SK-N-SH treated with all-trans-retinoic acid at 6 μM for 48 hours (cell line): ENCODE data around the gene REM2.

Source experiments
- ATAC-seq: fragments of 200-7000 bp; cut with Tn5 transposase; 3 replicates; pipeline ENCODE4 v1.9.1; 2020; ENCODE audit warnings: mild to moderate bottlenecking, moderate library complexity
- ARNTL ChIP-seq: fragments of 450-650 bp; formaldehyde crosslinking; IDR thresholded peaks from 2 replicates; pipeline ENCODE4 v1.5.0; 2020; ENCODE audit warnings: low read depth, mild to moderate bottlenecking, moderate library complexity, borderline replicate concordance
- CREB5 ChIP-seq: fragments of 250-450 bp; sonication (Bioruptor Pico); IDR thresholded peaks from 2 replicates; pipeline ENCODE4 v1.5.1; 2020; ENCODE audit warnings: low read depth, mild to moderate bottlenecking, moderate library complexity
- CSDC2 ChIP-seq: fragments of 250-450 bp; sonication (Bioruptor Pico); IDR thresholded peaks from 2 replicates; pipeline ENCODE4 v1.5.0; 2020; ENCODE audit warnings: mild to moderate bottlenecking, moderate library complexity
- CSRNP3 ChIP-seq: fragments of 250-450 bp; sonication (Bioruptor Pico); IDR thresholded peaks from 2 replicates; pipeline ENCODE4 v1.5.1; 2021; ENCODE audit warnings: mild to moderate bottlenecking, moderate library complexity
- ESRRG ChIP-seq: fragments of 250-450 bp; sonication (Bioruptor Pico); IDR thresholded peaks from 2 replicates; pipeline ENCODE4 v1.6.1; 2021; ENCODE audit warnings: mild to moderate bottlenecking
- GLIS3 ChIP-seq: fragments of 250-450 bp; sonication (Bioruptor Pico); IDR thresholded peaks from 2 replicates; pipeline ENCODE4 v1.5.0; 2020; ENCODE audit warnings: mild to moderate bottlenecking, moderate library complexity
- ISL1 ChIP-seq: fragments of 250-450 bp; sonication (Bioruptor Pico); IDR thresholded peaks from 2 replicates; pipeline ENCODE4 v2.1.2; 2022; ENCODE audit warnings: mild to moderate bottlenecking, moderate library complexity
- OSR1 ChIP-seq: fragments of 250-450 bp; sonication (Bioruptor Pico); IDR thresholded peaks from 2 replicates; pipeline ENCODE4 v1.8.0; 2022; ENCODE audit warnings: moderate library complexity, mild to moderate bottlenecking, inconsistent platforms
- PATZ1 ChIP-seq: fragments of 250-450 bp; sonication (Bioruptor Pico); IDR thresholded peaks from 2 replicates; pipeline ENCODE4 v1.8.0; 2020; ENCODE audit warnings: mild to moderate bottlenecking, moderate library complexity, borderline replicate concordance
- PPARA ChIP-seq: fragments of 250-450 bp; sonication (Bioruptor Pico); IDR thresholded peaks from 2 replicates; pipeline ENCODE4 v1.5.0; 2020; ENCODE audit warnings: mild to moderate bottlenecking, borderline replicate concordance
- SNAI2 ChIP-seq: fragments of 250-450 bp; sonication (Bioruptor Pico); IDR thresholded peaks from 2 replicates; pipeline ENCODE4 v1.5.0; 2020; ENCODE audit warnings: mild to moderate bottlenecking, moderate library complexity
- TCF4 ChIP-seq: fragments of 250-450 bp; sonication (Bioruptor Pico); IDR thresholded peaks from 2 replicates; pipeline ENCODE4 v1.8.0; 2021; ENCODE audit warnings: mild to moderate bottlenecking, moderate library complexity, borderline replicate concordance
- TOX ChIP-seq: fragments of 250-450 bp; sonication (Bioruptor Pico); IDR thresholded peaks from 2 replicates; pipeline ENCODE4 v1.8.0; 2021; ENCODE audit warnings: mild to moderate bottlenecking, moderate library complexity, borderline replicate concordance
- TSHZ2 ChIP-seq: fragments of 250-450 bp; sonication (Bioruptor Pico); IDR thresholded peaks from 2 replicates; pipeline ENCODE4 v1.5.0; 2020; ENCODE audit warnings: mild to moderate bottlenecking, moderate library complexity
- ZC3H10 ChIP-seq: fragments of 250-450 bp; sonication (Bioruptor Pico); IDR thresholded peaks from 2 replicates; pipeline ENCODE4 v1.5.1; 2021; ENCODE audit warnings: mild to moderate bottlenecking, moderate library complexity
- ZFP3 ChIP-seq: fragments of 250-450 bp; sonication (Bioruptor Pico); IDR thresholded peaks from 2 replicates; pipeline ENCODE4 v1.5.0; 2020; ENCODE audit warnings: mild to moderate bottlenecking, moderate library complexity
- ZFP30 ChIP-seq: fragments of 450-650 bp; formaldehyde crosslinking; IDR thresholded peaks from 2 replicates; pipeline ENCODE4 v1.5.0; 2022; ENCODE audit warnings: mild to moderate bottlenecking, moderate library complexity
- ZNF565 ChIP-seq: fragments of 450-650 bp; formaldehyde crosslinking; conservative IDR thresholded peaks from 2 replicates; pipeline ENCODE4 v1.5.0; 2020; ENCODE audit warnings: low read depth, mild to moderate bottlenecking, moderate library complexity
- ZNF70 ChIP-seq: fragments of 450-650 bp; formaldehyde crosslinking; IDR thresholded peaks from 2 replicates; pipeline ENCODE4 v1.5.0; 2020; ENCODE audit warnings: mild to moderate bottlenecking, moderate library complexity
- ZNF8 ChIP-seq: fragments of 450-650 bp; formaldehyde crosslinking; IDR thresholded peaks from 2 replicates; pipeline ENCODE4 v1.5.0; 2020; ENCODE audit warnings: mild to moderate bottlenecking, moderate library complexity

The REM2 gene

GRCh38 chr14:22900081-22900799 is 17.2 kb downstream of the REM2 start:
- ATAC-seq, result peak; percentile 75
- TF ChIP-seq ISL1 (CRISPR knock-in tag) (no peak), ZFP3 (CRISPR knock-in tag) (no peak), PPARA (CRISPR knock-in tag) (no peak), OSR1 (CRISPR knock-in tag) (no peak), ZNF8 (no peak), ZFP30 (no peak), ZNF70 (CRISPR knock-in tag) (no peak), PATZ1 (CRISPR knock-in tag) (no peak), TSHZ2 (CRISPR knock-in tag) (no peak), GLIS3 (CRISPR knock-in tag) (no peak)

- TF ChIP-seq PPARA (CRISPR knock-in tag) (no peak), TCF4 (CRISPR knock-in tag) (no peak), ZFP3 (CRISPR knock-in tag) (no peak), GLIS3 (CRISPR knock-in tag) (no peak), TSHZ2 (CRISPR knock-in tag) (no peak), CSDC2 (no peak), ESRRG (CRISPR knock-in tag) (no peak), ZNF70 (CRISPR knock-in tag) (no peak), ARNTL (CRISPR knock-in tag) (no peak), CREB5 (CRISPR knock-in tag) (no peak), PATZ1 (CRISPR knock-in tag) (no peak), SNAI2 (CRISPR knock-in tag) (no peak), ZC3H10 (CRISPR knock-in tag) (no peak), ZNF8 (no peak), ISL1 (CRISPR knock-in tag) (no peak), ZFP30 (no peak), TOX (CRISPR knock-in tag) (no peak), ZNF565 (no peak), CSRNP3 (CRISPR knock-in tag) (no peak)
- ATAC-seq, result no peak
These were observed 18.8 kb downstream of the REM2 start for GRCh38 chr14:22901799-22902198.
